HUES64 (cell line): ENCODE results near the gene DEF6.
"Not testable (repeated sequence)": the region's sequence is repeated elsewhere in the genome, so short reads cannot be mapped to it uniquely, and the experiment has no call there.

Experiments used
- H3K27ac ChIP-seq: 2 replicates; pipeline ENCODE4 v1.7.0; 2013; ENCODE audit warnings: low read depth, low read length, inconsistent platforms
- H3K27me3 ChIP-seq: 2 replicates; pipeline ENCODE4 v1.6.1; 2013; ENCODE audit warnings: mild to moderate bottlenecking, low read length; ENCODE audit not compliant: insufficient read depth
- H3K36me3 ChIP-seq: 2 replicates; pipeline ENCODE4 v1.6.1; 2013; ENCODE audit warnings: mild to moderate bottlenecking, low read length; ENCODE audit not compliant: insufficient read depth
- H3K4me1 ChIP-seq: 2 replicates; pipeline ENCODE4 v1.6.1; 2013; ENCODE audit warnings: mild to moderate bottlenecking, low read length, moderate library complexity; ENCODE audit not compliant: insufficient read depth
- H3K4me3 ChIP-seq: 2 replicates; pipeline ENCODE4 v1.5.1; 2013; ENCODE audit warnings: mild to moderate bottlenecking, low read length, moderate library complexity
- H3K9ac ChIP-seq: 2 replicates; pipeline ENCODE4 v1.6.1; 2013; ENCODE audit warnings: mild to moderate bottlenecking, low read depth, low read length
- H3K9me3 ChIP-seq: 2 replicates; pipeline ENCODE4 v1.6.1; 2013; ENCODE audit warnings: low read depth, low read length; ENCODE audit not compliant: insufficient read depth
- WGBS: fragments of 150-250, 120-280 bp; methylation state at CpG from one replicate; pipeline ENCODE4 v1.1.7; 2013; ENCODE audit warnings: missing lambda C conversion rate; 5-methylcytosine and 5-hydroxymethylcytosine counted together

DEF6 gene

DNA sequence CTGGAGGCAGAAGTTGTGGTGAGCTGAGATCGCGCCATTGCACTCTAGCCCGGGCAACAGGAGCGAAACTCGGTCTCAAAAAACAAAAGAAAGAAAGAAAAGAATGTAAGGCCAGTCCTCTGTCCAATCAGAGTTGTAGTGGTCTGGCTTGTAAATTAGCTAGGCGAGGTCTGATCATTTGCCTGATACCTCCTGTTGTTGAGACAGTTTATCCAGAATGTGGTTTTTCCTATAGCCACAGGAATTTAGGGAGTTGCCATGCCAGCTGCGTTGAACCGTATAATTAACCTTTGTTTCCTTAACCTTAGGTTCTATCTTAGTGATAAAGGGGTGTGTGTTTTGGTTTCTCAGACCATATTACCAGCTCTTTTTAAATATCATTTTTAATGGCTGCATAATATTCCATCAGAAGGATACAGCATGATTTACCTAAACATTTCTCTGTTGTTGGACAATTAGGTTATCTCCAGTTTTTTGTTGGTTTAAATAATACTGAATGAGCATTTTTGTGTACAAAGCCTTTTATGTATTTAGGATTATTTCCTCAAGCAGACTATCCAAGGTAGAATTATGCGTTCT is 33.0 kb downstream of the DEF6 start:
- Histone ChIP-seq H3K9me3 (0 out of 2 replicates have a peak, but pooled peaks cover 6% of the 10 kb centered on the region), H3K9ac (no peak overlapping the region), H3K4me3 (no peak overlapping the region), H3K4me1 (no peaks in the 10 kb centered on the region), H3K27me3 (no peaks in the 10 kb centered on the region), H3K27ac (no peak overlapping the region), H3K36me3 (no peaks in the 10 kb centered on the region)
- WGBS: 96% methylated on average over 8 of the region's 9 CpGs

DNA sequence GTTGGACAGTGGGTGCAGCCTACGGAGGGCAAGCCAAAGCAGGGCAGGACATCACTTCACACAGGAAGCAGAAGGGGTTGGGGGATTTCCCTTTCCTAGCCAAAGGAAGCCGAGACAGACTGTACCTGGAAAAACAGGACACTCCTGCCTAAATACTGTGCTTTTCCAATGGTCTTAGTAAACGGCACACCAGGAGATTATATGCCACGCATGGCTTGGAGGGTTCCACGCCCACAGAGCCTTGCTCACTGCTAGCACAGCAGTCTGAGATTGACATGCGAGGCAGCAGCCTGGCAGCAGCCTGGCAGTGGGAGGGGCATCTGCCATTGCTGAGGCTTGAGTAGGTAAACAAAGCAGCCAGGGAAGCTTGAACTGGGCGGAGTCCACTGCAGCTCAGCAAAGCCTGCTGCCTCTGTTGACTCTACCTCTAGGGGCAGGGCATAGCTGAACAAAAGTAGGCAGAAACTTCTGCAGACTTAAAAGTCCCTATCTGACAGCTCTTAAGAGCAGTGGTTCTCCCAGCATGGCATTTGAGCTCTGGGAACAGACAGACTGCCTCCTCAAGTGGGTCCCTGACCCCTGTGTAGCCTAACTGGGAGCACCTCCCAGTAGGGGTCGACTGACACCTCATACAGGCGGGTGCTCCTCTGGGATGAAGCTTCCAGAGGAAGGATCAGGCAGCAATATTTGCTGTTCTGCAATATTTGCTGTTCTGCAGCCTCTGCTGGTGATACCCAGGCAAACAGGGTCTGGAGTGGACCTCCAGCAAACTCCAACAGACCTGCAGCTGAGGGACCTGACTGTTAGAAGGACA is 34.7 kb downstream of the DEF6 start:
- not testable (repeated sequence) for H3K27me3 ChIP-seq, H3K4me3 ChIP-seq, H3K27ac ChIP-seq, H3K4me1 ChIP-seq, H3K9ac ChIP-seq, H3K36me3 ChIP-seq, H3K9me3 ChIP-seq
- WGBS: 83% methylated on average over 9 of the region's 9 CpGs

- no peaks in the 10 kb centered on the region for H3K9me3 ChIP-seq
- H3K36me3 ChIP-seq: no peaks in the 10 kb centered on the region
- H3K27ac ChIP-seq: no peak overlapping the region
- peaks cover 8% of the 10 kb centered on the region; the same call in 1 of the 2 replicates for H3K27me3 ChIP-seq
- peaks cover 12% of the 10 kb centered on the region for H3K4me1 ChIP-seq
- WGBS: 91% methylated on average over 12 of the region's 13 CpGs
- no peak overlapping the region for H3K9ac ChIP-seq
- H3K4me3 ChIP-seq: no peak overlapping the region
These were observed 43.9 kb downstream of the DEF6 start for GRCh38 chr6:35341557-35341956.

DNA sequence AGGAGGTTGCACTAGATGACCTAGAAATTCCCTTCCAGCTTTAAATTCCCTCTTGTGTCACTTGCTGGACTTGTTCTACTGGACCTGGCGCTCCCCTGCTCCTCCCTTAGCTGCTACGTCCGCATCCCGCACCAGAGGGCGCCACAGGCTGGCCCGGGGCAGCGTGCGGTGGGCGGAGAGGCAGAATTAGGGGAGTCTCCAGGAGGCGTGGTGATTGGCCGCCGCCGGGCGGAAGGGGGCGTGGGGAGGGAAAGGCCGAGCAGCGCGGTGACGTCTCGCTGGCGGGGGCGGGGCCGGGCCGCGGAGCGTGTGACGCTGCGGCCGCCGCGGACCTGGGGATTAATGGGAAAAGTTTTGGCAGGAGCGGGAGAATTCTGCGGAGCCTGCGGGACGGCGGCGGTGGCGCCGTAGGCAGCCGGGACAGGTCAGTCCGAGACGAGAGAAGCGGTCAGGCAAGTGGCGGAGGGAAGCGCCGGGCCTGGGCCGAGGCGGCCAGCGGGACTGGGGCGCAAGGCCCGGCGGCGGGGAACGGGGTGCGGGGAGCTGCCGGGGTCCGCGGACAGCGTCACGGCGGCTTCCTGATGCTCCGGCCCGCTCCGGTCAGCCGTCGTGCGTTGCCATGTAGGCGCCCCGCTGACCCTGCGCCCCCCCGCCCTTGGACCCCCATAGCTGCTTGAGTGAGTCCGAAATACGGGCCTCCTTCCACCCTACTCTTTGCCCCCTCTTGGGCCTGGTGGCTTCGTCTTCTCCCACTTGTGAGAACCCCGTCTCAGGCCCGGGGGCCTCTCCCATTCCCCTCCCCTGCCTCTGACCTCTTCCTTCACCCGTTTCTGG is 44.9 kb downstream of the DEF6 start, which contains the start of gene PPARD:
TSS of gene PPARD (plus strand) at position 301 of the 834 bp plus-strand sequence. CDS start 68,530 bp downstream, outside the sequence.
- peaks cover 12% of the 10 kb centered on the region for H3K4me1 ChIP-seq
- WGBS: under 1% methylated on average over 77 of the region's 77 CpGs
- no peak within 1 kb of the TSS for H3K27ac ChIP-seq
- no peaks in the 10 kb centered on the region for H3K36me3 ChIP-seq
- H3K9ac ChIP-seq: peak within 1 kb of the TSS; percentile 54
- H3K9me3 ChIP-seq: no peaks in the 10 kb centered on the region
- peaks cover 8% of the 10 kb centered on the region; the same call in 1 of the 2 replicates for H3K27me3 ChIP-seq
- peak within 1 kb of the TSS; percentile 82 for H3K4me3 ChIP-seq

- 67% methylated on average over 13 of the region's 13 CpGs for WGBS
- Histone ChIP-seq H3K4me1 (peaks cover 12% of the 10 kb centered on the region), H3K9me3 (no peaks in the 10 kb centered on the region), H3K4me3 (peak overlapping the region; percentile 82), H3K9ac (peak overlapping the region; percentile 54), H3K36me3 (peaks cover 2% of the 10 kb centered on the region; the same call in 1 of the 2 replicates), H3K27ac (no peak overlapping the region), H3K27me3 (peaks cover 8% of the 10 kb centered on the region; the same call in 1 of the 2 replicates)
These were observed 45.6 kb downstream of the DEF6 start for GRCh38 chr6:35343092-35343834.

GRCh38 chr6:35343835-35344550 is 46.4 kb downstream of the DEF6 start:
- H3K9ac ChIP-seq: no peak overlapping the region

GRCh38 chr6:35351422-35351821 is 53.8 kb downstream of the DEF6 start:
- 95% methylated on average over 4 of the region's 4 CpGs for WGBS
- Histone ChIP-seq H3K27ac (no peak overlapping the region), H3K4me3 (no peak overlapping the region), H3K36me3 (peaks cover 24% of the 10 kb centered on the region), H3K9me3 (no peaks in the 10 kb centered on the region), H3K27me3 (no peaks in the 10 kb centered on the region), H3K9ac (no peak overlapping the region), H3K4me1 (no peaks in the 10 kb centered on the region)

More at GRCh38 chr6:35343835-35344550, 46.4 kb downstream of the DEF6 start:
- Histone ChIP-seq H3K36me3 (peaks cover 4% of the 10 kb centered on the region; the same call in 1 of the 2 replicates), H3K27me3 (peaks cover 8% of the 10 kb centered on the region; the same call in 1 of the 2 replicates), H3K9me3 (no peaks in the 10 kb centered on the region), H3K27ac (no peak overlapping the region), H3K4me3 (no peak overlapping the region), H3K4me1 (peaks cover 12% of the 10 kb centered on the region)
- WGBS: 88% methylated on average over 6 of the region's 6 CpGs

- peaks cover 29% of the 10 kb centered on the region for H3K36me3 ChIP-seq
- no peak overlapping the region for H3K4me3 ChIP-seq
- H3K9ac ChIP-seq: no peak overlapping the region
- H3K27me3 ChIP-seq: no peaks in the 10 kb centered on the region
- H3K9me3 ChIP-seq: no peaks in the 10 kb centered on the region
- no peak overlapping the region for H3K27ac ChIP-seq
- no peaks in the 10 kb centered on the region for H3K4me1 ChIP-seq
- 86% methylated on average over 2 of the region's 2 CpGs for WGBS
These were observed 55.1 kb downstream of the DEF6 start for GRCh38 chr6:35352735-35353134.

DNA sequence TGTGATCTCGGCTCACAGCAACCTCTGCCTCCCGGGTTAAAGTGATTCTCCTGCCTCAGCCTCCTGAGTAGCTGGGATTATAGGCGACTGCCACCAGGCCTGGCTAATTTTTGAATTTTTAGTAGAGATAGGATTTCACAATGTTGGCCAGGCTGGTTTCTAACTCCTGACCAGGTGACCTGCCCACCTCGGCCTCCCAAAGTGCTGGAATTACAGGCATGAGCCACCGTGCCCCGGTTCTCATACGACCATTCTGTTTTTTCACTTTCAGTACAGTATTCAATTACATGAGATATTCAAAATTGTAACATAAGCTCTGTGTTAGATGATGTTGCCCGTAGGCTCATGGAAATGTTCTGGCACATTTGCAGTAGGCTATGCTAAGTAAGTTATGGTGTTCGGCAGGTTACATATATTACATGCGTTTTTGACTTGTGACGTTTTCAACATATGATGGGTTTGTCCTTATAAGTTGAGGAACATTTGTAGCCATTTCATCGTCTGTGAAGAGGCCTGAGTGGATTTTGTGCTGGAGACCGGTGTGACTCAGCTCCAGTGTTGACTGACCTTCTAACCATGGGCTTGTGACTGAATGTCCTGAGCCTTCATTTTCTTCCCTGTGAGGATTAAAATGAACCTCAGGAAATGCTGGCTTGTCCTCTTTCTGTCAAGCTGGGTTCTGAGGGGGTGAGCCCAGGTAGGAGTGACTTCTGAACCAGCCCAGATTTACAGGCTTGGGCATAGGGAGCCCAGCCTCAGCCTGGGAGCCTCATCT is 56.9 kb downstream of the DEF6 start:
- Histone ChIP-seq H3K4me3 (no peak overlapping the region), H3K36me3 (peaks cover 22% of the 10 kb centered on the region), H3K27me3 (no peaks in the 10 kb centered on the region), H3K9ac (no peak overlapping the region), H3K4me1 (no peaks in the 10 kb centered on the region), H3K27ac (no peak overlapping the region), H3K9me3 (no peaks in the 10 kb centered on the region)
- WGBS: 96% methylated on average over 13 of the region's 13 CpGs
